ENCODE measurements around the gene SLC1A5. TPM values are rescaled to one million over a fixed set of nuclear protein-coding genes. Genes with fewer than 3 reads are reported as not detected.

SLC1A5 gene
- total and polyA plus RNA-seq, 11 donors = 3.7 to 22.4 (median 8.9) TPM

DNA sequence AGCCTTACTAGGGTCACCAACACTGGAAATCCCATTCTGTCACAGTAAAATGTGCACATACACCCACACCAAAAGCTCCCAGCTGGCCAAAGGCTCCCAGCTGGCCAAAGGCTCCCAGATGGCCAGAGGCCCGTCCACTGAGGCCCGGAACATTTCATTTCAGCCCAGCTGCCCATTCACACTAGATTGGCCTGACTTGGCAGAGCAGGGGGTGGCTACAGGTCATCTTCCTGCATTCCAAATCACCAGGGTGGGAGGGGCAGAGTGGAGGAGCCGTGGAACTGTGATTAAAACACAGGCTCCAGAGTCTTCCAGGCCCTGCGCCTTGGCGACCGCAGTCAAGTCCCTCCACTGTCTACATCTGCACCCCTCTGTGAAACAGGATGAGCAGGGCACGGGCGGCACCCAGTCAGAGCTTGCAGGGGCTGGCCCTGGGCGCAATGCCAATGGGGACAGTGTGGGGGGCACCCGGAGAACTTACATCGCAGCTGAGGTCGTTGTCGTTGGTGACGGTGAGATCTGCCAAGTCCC, 61.4 kb downstream of the SLC1A5 start:
- Histone ChIP-seq H3K27ac (peak overlapping the region in 8 of 12 donors; percentile 54 to 87 (median 72)), H3K36me3 (peaks cover 2 to 98% (median 93%) of the 10 kb centered on the region in 9 donors), H3K27me3 (no peaks in the 10 kb centered on the region), H3K4me1 (peaks cover 0 to 50% (median 21%) of the 10 kb centered on the region in 12 donors), H3K4me3 (peak overlapping the region in 3 of 12 donors; percentile 11 to 31 (median 18)), H3K9me3 (no peaks in the 10 kb centered on the region)
- intact Hi-C loops (cut with DNase I) = no loop called here
- 48 to 61% (median 56%) methylated on average over 13 to 14 of the region's 14 CpGs for WGBS, 4 donors
- peak in 2 of 5 donors; percentile 21 to 57 for DNase-seq
- TF ChIP-seq POLR2A (IDR thresholded peaks at IDR 0.05) = no peak
- TF ChIP-seq, protein P1, sequence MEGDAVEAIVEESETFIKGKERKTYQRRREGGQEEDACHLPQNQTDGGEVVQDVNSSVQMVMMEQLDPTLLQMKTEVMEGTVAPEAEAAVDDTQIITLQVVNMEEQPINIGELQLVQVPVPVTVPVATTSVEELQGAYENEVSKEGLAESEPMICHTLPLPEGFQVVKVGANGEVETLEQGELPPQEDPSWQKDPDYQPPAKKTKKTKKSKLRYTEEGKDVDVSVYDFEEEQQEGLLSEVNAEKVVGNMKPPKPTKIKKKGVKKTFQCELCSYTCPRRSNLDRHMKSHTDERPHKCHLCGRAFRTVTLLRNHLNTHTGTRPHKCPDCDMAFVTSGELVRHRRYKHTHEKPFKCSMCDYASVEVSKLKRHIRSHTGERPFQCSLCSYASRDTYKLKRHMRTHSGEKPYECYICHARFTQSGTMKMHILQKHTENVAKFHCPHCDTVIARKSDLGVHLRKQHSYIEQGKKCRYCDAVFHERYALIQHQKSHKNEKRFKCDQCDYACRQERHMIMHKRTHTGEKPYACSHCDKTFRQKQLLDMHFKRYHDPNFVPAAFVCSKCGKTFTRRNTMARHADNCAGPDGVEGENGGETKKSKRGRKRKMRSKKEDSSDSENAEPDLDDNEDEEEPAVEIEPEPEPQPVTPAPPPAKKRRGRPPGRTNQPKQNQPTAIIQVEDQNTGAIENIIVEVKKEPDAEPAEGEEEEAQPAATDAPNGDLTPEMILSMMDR (IDR thresholded peaks at IDR 0.05) = no peak
- ATAC-seq = no peak

DNA sequence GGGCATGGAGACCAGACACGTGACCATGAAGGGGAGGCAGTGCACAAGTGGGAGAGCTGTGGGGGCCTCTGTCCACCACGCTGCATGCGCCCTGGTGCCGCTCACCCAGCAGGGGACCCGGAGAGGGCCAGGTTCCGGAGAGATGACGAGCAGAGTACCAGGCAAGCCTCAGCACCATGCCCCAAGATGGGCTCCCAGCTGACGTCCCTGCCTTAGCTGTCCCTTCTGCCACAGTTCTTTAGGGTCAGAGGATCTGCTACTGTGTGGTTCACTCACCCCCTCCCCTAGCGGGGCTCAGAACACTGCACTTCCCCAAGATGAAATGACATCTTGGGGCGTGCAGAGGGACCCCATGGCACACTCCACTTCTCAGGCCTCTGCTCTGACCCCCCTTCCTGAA, 61.8 kb downstream of the SLC1A5 start:
- no peaks in the 10 kb centered on the region for H3K9me3 ChIP-seq

DNA sequence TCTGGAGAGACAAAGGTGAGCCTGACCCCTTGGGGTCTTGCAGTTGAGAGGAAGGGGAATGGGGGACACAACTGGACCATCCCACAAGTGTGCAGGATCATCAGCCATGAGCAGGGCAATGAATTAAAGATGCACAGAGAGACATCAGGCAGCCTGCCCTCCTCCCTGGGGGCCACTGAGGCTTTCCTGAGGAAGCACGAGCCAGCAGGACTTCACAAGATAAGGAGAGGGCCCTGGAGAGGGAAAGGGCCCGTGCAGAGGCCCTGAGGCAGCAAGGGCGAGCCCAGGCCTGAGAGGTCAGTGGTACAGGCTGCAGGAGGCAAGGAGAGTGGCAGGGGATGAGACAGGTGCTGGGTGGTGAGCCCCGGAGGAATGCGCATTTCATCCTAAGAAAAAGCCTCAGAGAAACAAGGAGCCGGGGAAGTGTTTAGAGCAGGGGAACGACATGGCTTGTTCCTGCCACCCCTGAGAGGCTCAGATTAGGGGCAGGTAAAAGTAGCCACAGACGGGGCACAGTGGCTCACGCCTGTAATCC, 62.5 kb downstream of the SLC1A5 start:
- intact Hi-C loops (cut with DNase I) = no loop called here
- Histone ChIP-seq H3K27ac (no peak overlapping the region), H3K9me3 (no peaks in the 10 kb centered on the region), H3K27me3 (no peaks in the 10 kb centered on the region), H3K36me3 (peaks cover 2 to 99% (median 94%) of the 10 kb centered on the region in 9 donors), H3K4me3 (no peak overlapping the region), H3K4me1 (peaks cover 0 to 39% (median 21%) of the 10 kb centered on the region in 12 donors)
- peak in 1 of 5 donors; percentile 12 for DNase-seq
- 60 to 70% (median 64%) methylated on average over 9 of the region's 9 CpGs for WGBS, 4 donors
- TF ChIP-seq, protein P1 (IDR thresholded peaks at IDR 0.05) = no peak
- TF ChIP-seq POLR2A (IDR thresholded peaks at IDR 0.05) = no peak
- ATAC-seq = no peak

More for the DNA sequence above, 61.8 kb downstream of the SLC1A5 start:
- peak in 2 of 5 donors; percentile 11 to 24 for DNase-seq
- H3K27ac ChIP-seq = peak overlapping the region in 5 of 12 donors; percentile 54 to 87 (median 73)
- no peak for ATAC-seq
- TF ChIP-seq, protein P1 (IDR thresholded peaks at IDR 0.05) = no peak
- TF ChIP-seq POLR2A (IDR thresholded peaks at IDR 0.05) = no peak
- WGBS, 4 donors = 77 to 88% (median 84%) methylated on average over 10 of the region's 10 CpGs
- no peaks in the 10 kb centered on the region for H3K27me3 ChIP-seq
- peaks cover 2 to 99% (median 93%) of the 10 kb centered on the region in 9 donors for H3K36me3 ChIP-seq
- intact Hi-C loops (cut with DNase I) = no loop called here
- no peak overlapping the region for H3K4me3 ChIP-seq
- H3K4me1 ChIP-seq = peaks cover 0 to 45% (median 21%) of the 10 kb centered on the region in 12 donors

GRCh38 chr19:46725036-46725820, 63.2 kb downstream of the SLC1A5 start:
- WGBS, 4 donors = 88 to 90% (median 90%) methylated on average over 17 to 26 of the region's 26 CpGs
- TF ChIP-seq POLR2A (IDR thresholded peaks at IDR 0.05) = no peak
- DNase-seq = peak in 1 of 5 donors; percentile 49
- Histone ChIP-seq H3K27me3 (no peaks in the 10 kb centered on the region), H3K36me3 (peaks cover 2 to 99% (median 95%) of the 10 kb centered on the region in 9 donors), H3K9me3 (no peaks in the 10 kb centered on the region), H3K4me1 (peaks cover 0 to 33% (median 21%) of the 10 kb centered on the region in 12 donors), H3K4me3 (no peak overlapping the region), H3K27ac (no peak overlapping the region)
- no peak for ATAC-seq
- intact Hi-C loops (cut with DNase I) = no loop called here

Other genes with a start within 250 kb of the SLC1A5 start
- gene CALM3, start 187.3 kb downstream of the SLC1A5 start, total RNA-seq = 100 to 1,000 TPM; 204 to 417 (median 283) TPM
- 100 to 1,000 TPM; 290 to 302 TPM for gene CALM3, start 187.3 kb downstream of the SLC1A5 start, polyA plus RNA-seq
- gene PTGIR, start 163.5 kb downstream of the SLC1A5 start, total RNA-seq = 10 to 100 TPM in 2 of 9 donors, 1 to 10 TPM in 7; 2.1 to 16.7 (median 4.9) TPM
- gene PTGIR, start 163.5 kb downstream of the SLC1A5 start, polyA plus RNA-seq = 1 to 10 TPM; 2.7 to 5.2 TPM
- gene GNG8, start 152.4 kb downstream of the SLC1A5 start, total RNA-seq = not detected
- gene GNG8, start 152.4 kb downstream of the SLC1A5 start, polyA plus RNA-seq = not detected
- 10 to 100 TPM in 7 of 9 donors, 1 to 10 TPM in 2; 8.8 to 23.4 (median 15.1) TPM for gene DACT3, start 127.4 kb downstream of the SLC1A5 start, total RNA-seq
- 1 to 10 TPM; 2.4 to 9.1 TPM for gene DACT3, start 127.4 kb downstream of the SLC1A5 start, polyA plus RNA-seq
- gene PRKD2, start 71.5 kb downstream of the SLC1A5 start, total RNA-seq = 10 to 100 TPM in 7 of 9 donors, 1 to 10 TPM in 2; 8.4 to 32.8 (median 13.2) TPM
- gene PRKD2, start 71.5 kb downstream of the SLC1A5 start, polyA plus RNA-seq = 10 to 100 TPM; 10.6 to 12.1 TPM
- 10 to 100 TPM; 13.9 to 25.1 (median 19.8) TPM for gene FKRP, start 42.5 kb downstream of the SLC1A5 start, total RNA-seq
- gene FKRP, start 42.5 kb downstream of the SLC1A5 start, polyA plus RNA-seq = 10 to 100 TPM; 14.4 to 20.7 TPM
- 10 to 100 TPM; 41.0 to 93.6 (median 53.7) TPM for gene STRN4, start 42.1 kb downstream of the SLC1A5 start, total RNA-seq
- gene STRN4, start 42.1 kb downstream of the SLC1A5 start, polyA plus RNA-seq = 10 to 100 TPM; 42.2 to 89.6 TPM
- gene AP2S1, start 62.3 kb upstream of the SLC1A5 start, total RNA-seq = 100 to 1,000 TPM in 2 of 9 donors, 10 to 100 TPM in 7; 75.3 to 148 (median 84.5) TPM
- 100 to 1,000 TPM in 1 of 2 donors, 10 to 100 TPM in 1; 85.8 to 166 TPM for gene AP2S1, start 62.3 kb upstream of the SLC1A5 start, polyA plus RNA-seq
- 10 to 100 TPM; 59.5 to 91.0 (median 77.2) TPM for gene ARHGAP35, start 72.4 kb upstream of the SLC1A5 start, total RNA-seq
- gene ARHGAP35, start 72.4 kb upstream of the SLC1A5 start, polyA plus RNA-seq = 10 to 100 TPM; 34.8 to 68.1 TPM
- 1 to 10 TPM in 2 of 9 donors, under 1 TPM in 6, not detected in 1; 0.16 to 1.3 (median 0.53) TPM for gene NPAS1, start 231.2 kb upstream of the SLC1A5 start, total RNA-seq
- gene NPAS1, start 231.2 kb upstream of the SLC1A5 start, polyA plus RNA-seq = 1 to 10 TPM; 1.2 to 1.3 TPM